ENCODE data around the gene ABTB2. TPM values are rescaled to one million over a fixed set of nuclear protein-coding genes. Genes with fewer than 3 reads are reported as not detected.

The ABTB2 gene
- total and polyA plus RNA-seq, 12 donors: 2.5 to 19.1 (median 14.2) TPM

DNA sequence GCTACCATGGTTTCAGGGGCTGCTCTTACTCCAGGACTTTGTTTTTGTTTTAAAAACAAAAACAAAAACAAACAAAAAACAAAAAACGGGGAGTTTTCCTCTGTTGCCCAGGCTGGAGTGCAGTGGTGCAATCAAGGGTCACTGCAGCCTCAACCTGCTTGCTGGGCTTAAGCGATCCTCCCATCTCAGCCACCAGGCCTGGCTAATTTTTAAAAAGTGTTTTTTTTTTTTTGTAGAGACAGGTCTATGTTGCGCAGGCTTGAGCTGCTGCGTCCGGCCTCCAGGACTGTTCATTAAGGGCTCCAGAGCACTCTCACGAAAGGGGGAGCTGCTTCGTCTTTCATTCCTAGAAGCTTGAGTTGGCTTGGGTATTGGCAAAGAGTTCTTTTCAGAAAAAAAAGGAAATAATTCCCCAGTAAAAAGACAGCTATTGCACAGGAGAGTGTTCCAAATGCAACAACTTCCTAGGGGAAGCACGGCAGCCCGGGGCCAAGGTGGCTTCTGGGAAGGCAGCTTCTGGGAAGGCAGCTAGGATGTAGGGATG, 173.9 kb downstream of the ABTB2 start:
- WGBS, 2 donors: 93 to 95% methylated on average over 9 of the region's 9 CpGs
- TF ChIP-seq, protein P1, sequence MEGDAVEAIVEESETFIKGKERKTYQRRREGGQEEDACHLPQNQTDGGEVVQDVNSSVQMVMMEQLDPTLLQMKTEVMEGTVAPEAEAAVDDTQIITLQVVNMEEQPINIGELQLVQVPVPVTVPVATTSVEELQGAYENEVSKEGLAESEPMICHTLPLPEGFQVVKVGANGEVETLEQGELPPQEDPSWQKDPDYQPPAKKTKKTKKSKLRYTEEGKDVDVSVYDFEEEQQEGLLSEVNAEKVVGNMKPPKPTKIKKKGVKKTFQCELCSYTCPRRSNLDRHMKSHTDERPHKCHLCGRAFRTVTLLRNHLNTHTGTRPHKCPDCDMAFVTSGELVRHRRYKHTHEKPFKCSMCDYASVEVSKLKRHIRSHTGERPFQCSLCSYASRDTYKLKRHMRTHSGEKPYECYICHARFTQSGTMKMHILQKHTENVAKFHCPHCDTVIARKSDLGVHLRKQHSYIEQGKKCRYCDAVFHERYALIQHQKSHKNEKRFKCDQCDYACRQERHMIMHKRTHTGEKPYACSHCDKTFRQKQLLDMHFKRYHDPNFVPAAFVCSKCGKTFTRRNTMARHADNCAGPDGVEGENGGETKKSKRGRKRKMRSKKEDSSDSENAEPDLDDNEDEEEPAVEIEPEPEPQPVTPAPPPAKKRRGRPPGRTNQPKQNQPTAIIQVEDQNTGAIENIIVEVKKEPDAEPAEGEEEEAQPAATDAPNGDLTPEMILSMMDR (IDR thresholded peaks at IDR 0.05): no peak

DNA sequence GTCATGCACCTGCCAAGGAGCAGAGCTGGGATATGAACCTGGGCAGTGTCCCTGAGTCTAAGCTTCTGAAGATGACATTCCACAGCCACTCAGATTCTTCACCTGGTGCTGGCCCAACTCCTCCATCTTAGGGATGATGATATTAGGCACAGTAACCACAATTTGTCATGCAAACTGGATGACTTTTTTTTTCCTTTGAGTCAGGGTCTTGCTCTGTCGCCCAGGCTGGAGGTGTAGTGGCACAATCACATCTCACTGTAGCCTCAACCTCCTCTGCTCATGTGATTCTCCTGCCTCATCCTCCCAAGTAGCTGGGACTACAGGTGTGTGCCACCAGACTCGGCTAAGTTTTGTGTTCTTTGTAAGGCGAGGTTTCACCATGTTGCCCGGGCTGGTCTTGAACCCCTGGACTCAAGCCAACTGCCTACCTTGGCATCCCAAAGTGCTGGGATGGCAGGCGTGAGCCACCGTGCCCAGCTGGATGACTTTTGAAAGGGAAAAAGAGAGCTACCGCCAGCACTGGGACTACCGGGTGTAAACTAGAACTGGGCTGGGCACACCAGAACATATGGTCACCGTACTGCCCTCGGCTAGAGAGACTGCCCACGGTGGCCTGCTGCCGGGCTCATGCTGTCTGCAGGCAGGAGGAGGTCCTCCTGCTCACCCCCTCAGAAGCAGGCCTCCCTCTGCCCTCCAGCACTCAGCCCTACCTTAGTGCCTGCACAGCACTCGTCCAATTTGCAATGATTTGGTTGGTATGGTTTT, 174.7 kb downstream of the ABTB2 start:
- Histone ChIP-seq H3K9me3 (no peaks in the 10 kb centered on the region), H3K4me1 (peaks cover 4 to 25% (median 10%) of the 10 kb centered on the region in 9 donors), H3K4me3 (no peak overlapping the region), H3K27ac (no peak overlapping the region), H3K27me3 (no peaks in the 10 kb centered on the region), H3K36me3 (no peaks in the 10 kb centered on the region)
- 92 to 94% methylated on average over 13 of the region's 13 CpGs for WGBS, 2 donors
- DNase-seq (no peak), ATAC-seq (no peak)
- intact Hi-C loops (cut with DNase I): loop anchor here in 1 of 10 donors (10.0 kb wide), 1 partner anchor 72 kb away; no protein-coding TSS in a partner anchor
- TF ChIP-seq, protein P1 (IDR thresholded peaks at IDR 0.05): no peak

More for the DNA sequence above, 173.9 kb downstream of the ABTB2 start:
- Histone ChIP-seq H3K27me3 (no peaks in the 10 kb centered on the region), H3K36me3 (no peaks in the 10 kb centered on the region), H3K4me1 (peaks cover 4 to 30% (median 10%) of the 10 kb centered on the region in 9 donors), H3K9me3 (no peaks in the 10 kb centered on the region), H3K27ac (no peak overlapping the region), H3K4me3 (no peak overlapping the region)
- no peak for DNase-seq
- ATAC-seq: no peak
- intact Hi-C loops (cut with DNase I): loop anchor here in 1 of 10 donors (10.0 kb wide), 1 partner anchor 71 kb away; no protein-coding TSS in a partner anchor

DNA sequence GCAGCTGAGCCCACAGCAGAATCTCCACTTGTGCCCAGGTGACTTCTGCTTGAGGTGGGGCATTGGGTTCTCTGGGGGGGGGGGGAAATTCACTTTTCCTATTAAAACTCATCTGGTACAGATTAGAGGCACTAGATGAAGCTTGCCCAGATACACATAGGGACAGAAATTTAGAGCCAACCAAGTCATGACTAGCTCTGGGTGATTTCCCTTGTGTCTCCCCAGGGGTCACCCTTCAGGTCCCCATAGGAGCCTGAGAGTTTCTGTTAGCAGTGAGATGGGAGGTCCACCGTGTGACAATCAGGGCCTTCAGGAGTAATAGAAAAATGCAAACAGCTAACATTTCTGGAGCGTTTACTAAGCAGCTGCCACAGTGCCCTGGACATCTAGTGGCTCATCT, 175.4 kb downstream of the ABTB2 start:
- DNase-seq (no peak), ATAC-seq (no peak)
- Histone ChIP-seq H3K27ac (no peak overlapping the region), H3K36me3 (no peaks in the 10 kb centered on the region), H3K4me3 (no peak overlapping the region), H3K4me1 (peaks cover 4 to 25% (median 10%) of the 10 kb centered on the region in 9 donors), H3K27me3 (no peaks in the 10 kb centered on the region), H3K9me3 (no peaks in the 10 kb centered on the region)
- TF ChIP-seq, protein P1 (IDR thresholded peaks at IDR 0.05): no peak
- intact Hi-C loops (cut with DNase I): loop anchor here in 1 of 10 donors (10.0 kb wide), 1 partner anchor 72 kb away; no protein-coding TSS in a partner anchor
- 94 to 95% methylated on average over 2 of the region's 2 CpGs for WGBS, 2 donors

DNA sequence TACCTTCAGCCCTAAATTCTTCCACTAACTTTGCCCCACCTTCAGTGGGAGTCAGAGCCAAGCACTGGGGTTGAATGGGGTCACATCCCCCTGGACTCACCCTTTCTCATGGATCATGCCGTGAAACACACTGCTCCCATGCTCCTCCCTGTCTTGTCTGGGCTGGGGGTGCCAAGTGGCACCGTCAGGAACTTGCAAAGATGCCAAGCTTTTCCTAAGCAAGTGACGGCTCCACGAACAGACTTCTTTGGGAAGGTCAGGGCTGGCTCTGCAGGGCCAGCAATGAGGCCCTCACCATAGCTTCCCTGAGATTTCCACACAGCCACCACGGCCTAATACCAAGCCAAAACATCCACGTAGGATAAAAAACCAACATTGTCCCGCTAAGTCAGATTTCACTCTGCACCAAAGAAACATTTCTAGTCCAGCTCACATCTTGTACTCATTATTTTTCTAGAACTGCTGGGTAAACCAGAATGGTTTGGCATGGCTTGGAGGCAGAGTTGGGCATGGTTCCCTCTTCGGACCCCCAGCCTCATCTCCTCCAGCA, 175.9 kb downstream of the ABTB2 start:
- ATAC-seq: peak in 2 of 8 donors; percentile 24 to 58
- Histone ChIP-seq H3K9me3 (no peaks in the 10 kb centered on the region), H3K36me3 (no peaks in the 10 kb centered on the region), H3K4me1 (peaks cover 4 to 24% (median 10%) of the 10 kb centered on the region in 9 donors), H3K27me3 (no peaks in the 10 kb centered on the region), H3K27ac (no peak overlapping the region), H3K4me3 (no peak overlapping the region)
- DNase-seq: no peak
- WGBS, 2 donors: 75 to 82% methylated on average over 8 of the region's 8 CpGs
- intact Hi-C loops (cut with DNase I): loop anchor here in 1 of 10 donors (10.0 kb wide), 1 partner anchor 73 kb away; no protein-coding TSS in a partner anchor
- TF ChIP-seq, protein P1 (IDR thresholded peaks at IDR 0.05): no peak
